GM21390 (cell line): Measurements from ENCODE around the gene QARS1.

Experiments
- ATAC-seq: cut with Tn5 transposase; IDR thresholded peaks from one replicate; pipeline ENCODE4 v1.9.1; 2021; ENCODE audit not compliant: unreplicated experiment

QARS1 gene

DNA sequence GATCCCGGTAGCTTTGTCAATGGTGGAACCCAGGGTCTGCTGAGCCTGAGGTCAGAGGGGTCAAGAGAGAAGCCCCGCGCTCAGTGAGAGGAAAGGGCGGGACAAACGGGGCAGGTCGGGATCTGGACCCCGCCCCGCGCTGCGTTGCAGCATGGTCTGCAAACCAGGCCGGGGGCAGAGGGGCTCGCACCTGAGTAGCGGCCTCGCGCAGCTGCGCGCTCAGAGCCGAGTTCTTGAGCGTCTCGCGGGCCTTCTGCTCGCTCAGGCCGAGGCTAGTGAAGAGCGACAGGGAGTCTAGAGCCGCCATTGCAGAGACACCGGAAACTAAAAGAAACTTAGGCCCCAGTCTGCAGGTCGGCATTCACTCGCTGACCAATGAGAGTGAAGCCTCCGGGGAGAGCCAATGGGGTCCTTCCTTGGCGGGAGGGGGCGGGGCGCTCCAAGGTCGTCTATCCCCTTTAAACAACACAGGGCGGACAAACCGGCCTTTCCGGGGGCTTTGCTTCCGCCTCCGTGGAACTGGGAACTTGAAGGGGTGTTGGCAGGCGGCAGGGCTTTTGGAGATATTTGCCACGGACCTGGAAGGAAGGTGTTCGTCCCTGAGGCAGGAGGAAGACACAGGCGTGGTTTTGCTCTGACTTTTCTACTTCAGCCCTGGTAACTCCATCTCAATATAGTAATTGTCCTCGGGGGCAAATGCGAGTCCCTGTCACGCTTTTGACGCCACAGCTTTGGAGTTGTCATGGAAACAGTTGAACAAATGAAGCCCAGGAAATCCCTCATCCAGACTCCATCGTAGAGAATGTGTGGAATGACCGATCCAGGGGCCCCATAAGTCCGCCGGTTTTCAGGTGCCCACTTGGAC, at the start of gene QARS1:
Gene QARS1 (minus strand): TSS at position 331 of the 865 bp plus-strand sequence. CDS start 24 bp downstream, at position 307.
- ATAC-seq: peak; percentile 94

DNA sequence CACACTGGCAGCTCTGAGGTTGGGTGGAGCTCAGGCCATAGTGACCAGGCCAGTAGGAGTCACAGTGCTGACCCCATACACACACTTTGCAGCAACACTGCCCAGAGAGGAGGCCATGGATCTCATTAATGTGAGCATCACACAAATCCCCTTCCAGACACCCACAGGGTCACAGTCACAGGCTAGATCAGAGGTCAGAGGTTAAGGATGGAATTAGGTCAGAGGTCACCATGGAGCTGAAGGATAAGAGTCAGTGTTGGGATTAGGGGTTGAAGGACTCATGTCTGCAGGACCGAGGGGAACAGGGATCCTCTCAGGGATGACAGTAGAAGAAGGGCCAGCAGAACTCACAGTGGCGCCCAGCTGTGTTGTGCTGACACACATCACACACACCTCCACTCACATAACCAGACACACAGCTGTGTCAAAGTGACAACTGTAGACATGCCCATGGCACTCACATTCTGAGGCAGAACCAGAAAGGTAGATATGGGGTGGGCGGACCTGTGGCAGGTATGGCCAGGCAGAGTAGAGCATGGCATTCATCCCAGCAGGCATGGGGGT, 48.9 kb upstream of the QARS1 start:
- ATAC-seq: no peak

DNA sequence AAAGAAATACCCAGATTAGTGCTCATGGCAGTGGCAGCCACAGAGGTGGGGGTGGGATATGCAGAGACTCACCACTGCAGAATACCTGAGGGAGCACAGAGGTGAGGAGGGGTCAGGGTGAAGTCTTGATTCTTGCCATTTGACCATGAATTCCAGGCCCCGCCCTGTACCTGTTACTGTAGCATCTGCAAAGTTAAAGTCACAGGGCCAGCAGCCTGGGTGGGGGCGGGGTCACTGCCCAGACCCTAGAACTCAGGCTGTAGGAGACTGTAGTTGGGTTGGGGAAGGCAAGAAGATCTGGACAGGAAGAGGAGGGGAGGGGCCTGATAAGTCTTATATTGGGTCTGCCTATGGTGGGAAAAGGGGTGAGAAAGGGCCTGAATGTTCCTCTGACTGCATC, 47.1 kb upstream of the QARS1 start:
- no peak for ATAC-seq

DNA sequence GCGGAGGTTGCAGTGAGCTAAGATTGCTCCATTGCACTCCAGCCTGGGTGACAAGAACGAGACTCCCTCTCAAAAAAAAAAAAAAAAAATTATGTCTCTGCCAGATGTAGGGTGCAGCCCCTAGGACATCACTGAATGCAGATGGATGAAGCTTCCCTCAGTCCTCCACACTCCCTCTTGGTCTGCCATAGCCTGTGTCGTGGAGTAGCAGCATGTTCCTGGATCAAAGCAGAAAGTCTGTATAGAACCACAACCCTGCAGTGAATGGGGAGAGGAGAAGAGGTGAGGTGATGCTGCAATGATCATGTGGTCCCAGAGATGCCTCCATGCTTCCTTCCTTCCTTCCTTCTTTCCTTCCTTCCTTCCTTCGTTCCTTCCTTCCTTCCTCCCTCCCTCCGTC, 43.6 kb upstream of the QARS1 start:
- ATAC-seq: no peak

DNA sequence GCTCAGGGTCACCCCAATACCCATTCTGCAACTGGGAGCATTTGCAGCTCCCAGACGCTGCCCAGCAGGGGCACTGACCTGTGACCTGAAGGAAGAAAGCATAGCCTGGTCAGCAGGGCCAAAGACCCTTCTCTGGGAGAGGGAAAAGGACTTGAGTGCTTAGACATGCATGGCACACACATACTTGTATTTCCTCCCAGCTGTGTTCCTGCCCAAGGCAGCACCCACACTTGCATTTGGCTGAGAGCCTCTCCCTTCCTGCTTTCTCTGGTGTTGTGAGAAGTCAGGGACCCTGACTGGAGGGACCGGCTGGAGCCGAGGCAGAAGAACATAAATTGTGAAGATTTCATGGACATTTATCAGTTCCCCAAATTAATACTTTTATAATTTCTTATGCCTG, 35.5 kb upstream of the QARS1 start:
- no peak for ATAC-seq

DNA sequence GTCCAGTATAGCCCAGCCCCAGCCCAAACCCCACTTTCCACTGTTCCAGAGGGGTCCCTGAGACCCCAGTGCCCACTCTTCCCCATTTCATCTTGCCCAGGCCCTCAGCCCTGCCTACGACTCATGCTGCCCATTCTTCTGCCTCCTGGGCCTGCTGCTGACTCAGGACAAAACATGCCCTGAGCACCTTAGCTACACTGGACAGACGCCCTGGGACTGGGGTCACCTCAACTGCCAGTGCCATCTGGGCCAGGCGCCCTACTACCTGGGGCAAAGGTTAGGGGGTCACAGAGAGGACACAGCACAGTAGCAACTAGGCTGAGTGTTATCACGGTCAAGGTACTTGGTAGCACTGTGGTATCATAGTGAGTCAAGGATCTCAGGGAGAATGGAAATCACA, 30.9 kb upstream of the QARS1 start:
- no peak for ATAC-seq

DNA sequence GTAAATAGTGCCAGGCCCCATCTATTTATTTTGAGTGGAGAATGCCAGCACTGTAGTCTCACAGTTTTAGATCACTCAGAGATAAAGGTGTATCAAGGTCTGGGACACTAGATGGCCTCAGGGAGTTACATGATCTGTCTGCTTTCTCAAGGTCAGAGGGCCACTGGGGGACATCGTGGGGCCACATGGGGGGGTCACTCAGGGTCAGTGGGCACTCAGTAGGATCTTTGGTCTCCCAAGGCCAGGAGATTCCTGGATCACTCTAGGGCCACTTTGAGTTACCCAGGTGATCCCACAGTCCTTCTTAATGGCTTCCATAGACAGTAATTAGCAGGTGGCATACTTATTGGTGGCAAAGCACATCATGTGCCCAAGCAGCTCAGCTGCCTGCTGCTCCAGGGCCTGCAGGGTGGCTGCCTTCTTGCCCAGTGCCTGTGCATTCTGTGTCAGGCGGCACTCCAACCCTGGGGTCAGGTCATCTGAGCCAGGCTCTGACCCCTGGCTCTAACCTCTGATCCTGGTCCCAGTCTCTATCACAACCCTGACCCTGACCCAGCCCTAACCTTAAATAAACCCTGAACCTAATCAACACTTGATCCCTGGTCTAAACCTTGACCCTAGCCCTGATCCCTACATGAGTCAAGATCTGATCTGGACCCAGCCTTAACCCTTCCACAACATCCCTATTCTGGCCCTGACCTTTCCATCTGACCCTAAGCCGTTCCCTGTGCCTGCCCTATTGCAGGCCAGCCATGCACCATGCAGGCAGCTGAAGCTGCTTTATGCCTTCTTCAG, 30.1 kb upstream of the QARS1 start:
- no peak for ATAC-seq

DNA sequence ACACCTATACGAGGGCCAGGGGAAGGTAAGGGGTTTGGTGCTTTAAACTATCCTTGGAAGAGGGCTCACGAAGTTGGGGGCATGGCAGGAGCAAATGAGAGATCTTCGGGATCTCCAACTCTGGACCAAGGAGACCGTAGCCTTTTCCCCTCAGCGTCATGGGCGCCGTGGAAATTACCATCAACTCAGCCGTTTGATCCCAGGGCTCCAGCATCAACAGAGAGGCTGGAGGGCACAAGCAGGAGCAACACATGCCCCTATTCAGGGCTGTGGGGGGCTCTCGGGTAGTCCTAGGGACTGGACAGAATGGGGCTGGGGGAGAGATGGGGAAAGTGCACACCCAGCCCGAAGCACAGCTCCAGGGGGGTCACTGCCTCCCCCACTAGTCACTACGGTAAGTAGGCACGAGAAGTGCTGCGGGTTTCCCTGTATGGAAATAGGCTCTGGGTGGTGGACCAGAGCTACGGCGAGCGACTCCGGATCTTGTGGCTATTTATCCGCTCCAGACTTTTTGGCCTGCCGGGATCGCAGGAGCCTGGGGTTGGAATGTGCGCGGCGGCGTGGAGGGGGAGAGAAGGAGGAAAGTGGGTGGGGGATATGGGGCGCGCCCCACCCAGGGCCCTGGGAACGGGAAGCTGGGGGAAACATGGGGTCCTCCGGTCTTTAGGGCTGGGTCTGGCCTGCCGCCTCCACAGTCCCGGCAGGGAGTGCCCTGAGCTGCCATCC, 28.8 kb upstream of the QARS1 start:
- ATAC-seq: no peak

DNA sequence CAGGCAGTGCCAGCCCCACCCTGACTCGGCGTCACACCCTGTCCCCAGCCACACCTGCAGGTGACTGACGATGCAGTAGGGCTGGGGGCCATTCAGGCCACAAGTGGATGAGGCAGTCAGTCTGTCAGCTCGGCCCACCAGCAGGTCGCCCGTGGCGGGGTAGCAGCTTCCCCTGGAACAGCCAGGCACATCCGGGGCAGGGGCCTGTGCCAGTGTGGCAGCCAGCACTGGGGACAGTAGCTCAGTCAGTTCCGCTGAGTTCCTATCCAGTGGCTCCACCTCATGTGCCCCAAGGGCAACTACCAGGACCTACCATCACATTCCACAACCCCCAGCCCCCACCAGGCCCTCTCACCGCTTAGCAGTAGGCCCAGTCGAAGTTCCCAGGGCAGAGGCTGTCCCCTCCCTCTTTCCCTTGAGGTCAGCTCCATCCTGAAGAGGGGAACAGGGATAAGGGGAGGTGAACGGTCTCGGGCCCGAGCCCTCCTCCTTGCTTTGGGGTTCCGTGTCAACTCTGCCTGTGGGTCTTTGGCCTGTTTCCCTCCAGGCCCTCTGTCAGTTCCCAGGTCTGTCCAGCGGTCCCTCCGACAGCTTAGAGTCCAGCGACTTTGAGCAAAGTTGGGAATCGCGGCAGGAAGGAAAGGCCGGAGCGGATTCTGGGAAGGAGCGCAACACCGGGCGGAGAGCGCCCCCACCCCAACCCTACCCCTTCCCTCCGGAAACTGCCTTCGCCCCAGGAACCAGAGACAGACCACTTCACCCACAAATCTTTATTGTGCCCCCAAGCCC, 28.1 kb upstream of the QARS1 start, which contains the start of gene LAMB2:
Gene LAMB2 (minus strand): TSS at position 614 of the 789 bp plus-strand sequence. CDS start 183 bp downstream, at position 431.
- no peak for ATAC-seq

DNA sequence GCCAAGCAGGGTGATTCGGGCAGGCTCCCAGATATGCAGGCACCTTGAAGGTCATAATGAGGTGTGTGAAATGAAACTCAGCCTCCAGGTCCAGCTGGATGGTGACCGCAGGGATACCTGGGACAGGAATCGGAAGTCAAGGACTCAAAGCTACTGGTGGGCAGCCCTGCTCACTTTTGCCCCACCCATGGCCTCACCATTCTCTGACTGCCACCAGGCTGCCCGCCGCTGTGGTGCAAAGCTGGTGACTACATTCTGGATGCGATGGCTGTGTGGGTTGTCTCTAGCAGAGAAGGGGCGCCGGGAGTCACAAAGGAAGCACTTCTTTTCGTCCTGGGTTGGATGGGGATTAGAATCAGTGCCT, 27.5 kb upstream of the QARS1 start:
- ATAC-seq: no peak

DNA sequence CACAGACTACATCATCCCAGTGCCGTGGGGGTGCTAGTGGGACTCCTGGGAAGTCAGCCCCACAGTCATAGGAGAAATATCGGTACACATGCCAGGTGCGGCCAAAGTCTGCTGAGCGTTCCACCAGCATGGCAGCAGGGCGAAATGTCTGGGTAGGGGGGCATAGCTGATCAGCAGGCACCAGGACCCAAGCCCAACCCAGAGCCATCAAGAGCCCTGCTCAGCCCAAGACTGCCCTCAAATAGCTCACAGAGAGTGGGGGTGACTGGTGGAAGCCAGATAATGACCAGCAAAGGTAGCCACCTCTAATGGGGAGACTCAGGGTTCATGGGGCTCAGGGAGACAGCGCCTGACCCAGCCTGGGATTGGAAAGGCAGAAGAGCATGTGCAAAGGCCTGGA, 27.0 kb upstream of the QARS1 start:
- no peak for ATAC-seq

DNA sequence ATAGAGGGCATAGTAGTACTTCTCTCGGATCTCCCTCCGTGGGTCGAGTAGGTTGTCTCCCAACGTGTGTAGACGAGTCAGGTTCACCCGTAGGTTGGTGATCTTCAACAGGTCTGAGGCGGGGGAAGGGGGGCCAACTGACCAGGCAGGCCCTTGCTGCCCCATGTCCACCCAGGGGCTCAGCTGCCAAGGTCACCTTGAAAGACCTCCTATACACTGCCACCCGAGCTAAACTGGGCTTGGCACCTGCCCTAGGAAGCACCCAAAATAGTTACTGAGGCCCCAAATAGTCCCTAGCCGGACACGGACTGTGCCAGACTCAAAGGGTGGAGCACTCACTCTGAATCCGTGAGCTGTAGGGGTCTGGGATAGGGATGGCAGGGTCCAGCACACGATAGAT, 26.5 kb upstream of the QARS1 start:
- ATAC-seq: no peak

DNA sequence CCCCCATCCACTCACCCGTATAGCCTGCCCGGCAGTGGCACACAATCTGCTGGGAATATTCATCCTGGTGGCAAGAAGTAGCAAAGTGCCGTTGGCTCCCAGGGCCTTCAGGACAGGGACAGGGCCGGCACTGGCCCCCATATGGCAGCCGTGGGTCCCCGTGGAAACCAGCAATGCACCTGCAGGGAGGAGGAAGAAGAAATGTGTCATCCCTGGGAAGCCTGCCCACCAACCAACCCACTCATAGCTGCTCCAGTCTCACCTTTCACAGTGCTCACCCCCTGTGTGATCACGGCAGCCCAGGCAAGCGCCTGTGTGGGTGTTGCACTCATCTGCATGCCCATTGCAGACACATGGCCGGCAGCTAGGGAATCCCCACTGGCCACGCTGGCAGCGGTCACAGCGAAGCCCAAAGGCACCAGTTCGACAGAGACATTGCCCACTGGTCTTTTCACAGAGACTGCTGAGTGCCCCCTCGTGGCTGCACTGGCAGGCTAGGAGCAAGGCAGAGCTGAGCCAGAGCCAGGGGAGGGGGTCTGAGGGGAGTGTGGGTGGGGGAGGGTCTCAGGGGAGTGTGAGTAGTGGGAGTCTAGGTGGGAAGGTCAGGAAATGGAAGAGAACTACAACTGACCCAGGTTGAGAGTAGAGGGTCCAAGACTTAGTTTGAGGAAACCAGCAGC, 20.6 kb upstream of the QARS1 start:
- no peak for ATAC-seq

DNA sequence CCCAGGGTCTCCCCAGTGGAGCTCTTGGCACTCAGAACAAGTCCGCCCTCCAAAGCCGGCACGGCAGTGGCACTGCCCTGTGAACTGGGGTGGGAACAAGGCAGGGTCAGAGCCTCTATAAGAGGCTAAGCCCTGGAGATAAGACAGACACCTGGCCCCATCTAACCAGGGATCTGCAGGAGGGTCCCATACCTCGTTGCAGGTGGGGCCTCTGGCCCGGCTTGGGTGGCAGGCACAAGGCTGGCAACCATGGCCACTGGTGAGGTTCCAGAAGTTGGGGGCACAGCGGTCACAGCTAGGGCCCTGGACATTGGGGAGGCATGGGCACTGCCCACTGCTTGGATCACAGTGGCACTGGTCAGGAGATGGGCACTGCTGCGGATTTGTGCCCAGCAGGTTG, 19.6 kb upstream of the QARS1 start:
- no peak for ATAC-seq

DNA sequence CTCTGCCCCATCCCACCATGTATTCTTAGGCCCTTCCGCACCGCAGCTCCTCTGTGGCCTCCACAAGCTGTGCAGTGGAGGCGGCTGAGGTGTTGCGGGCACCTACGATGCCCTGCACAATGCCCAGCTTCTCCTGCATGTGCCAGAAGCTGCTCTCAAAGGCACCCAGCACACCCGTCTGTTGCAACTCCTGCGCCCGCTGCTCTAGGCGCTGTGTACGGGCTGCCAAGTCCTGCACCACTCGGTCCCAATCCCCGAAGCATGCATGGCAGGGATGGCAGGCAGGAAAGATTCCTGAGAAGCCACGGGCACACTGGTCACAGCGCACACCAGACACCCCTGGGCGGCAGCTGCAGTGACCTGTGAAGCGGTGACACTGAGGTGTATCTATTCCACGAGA, 19.1 kb upstream of the QARS1 start:
- ATAC-seq: no peak

DNA sequence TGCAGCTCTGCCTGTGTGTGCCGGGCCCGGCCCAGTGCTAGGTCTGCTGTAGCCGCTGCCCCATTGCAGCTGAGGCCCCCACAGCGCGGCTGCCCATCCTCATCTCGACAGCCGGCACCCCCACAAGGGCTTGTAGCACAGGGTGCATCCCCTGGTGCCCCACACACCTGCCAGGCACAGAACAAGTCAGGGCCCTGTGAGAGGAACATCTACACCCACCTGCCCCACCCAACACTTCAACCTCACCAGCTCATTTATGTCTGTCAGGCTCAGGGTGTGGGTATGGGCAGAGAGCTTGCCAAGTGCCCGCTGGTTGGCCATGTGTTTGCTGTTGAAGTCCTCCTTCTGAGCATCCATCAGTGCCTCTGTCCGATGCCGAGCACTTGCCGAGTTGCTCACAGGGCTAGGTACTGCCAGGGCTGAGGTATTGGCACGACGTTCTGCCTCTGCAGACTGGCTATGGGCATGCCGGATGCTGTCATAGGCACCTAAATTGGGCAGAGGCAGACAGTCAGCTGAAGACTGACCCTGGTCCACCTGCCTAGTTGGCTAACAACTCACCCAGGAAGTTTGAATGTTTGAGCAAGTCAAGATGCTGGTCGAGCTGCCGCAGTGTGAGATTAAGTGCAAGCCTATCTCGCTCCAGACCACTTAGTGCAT, 18.5 kb upstream of the QARS1 start:
- ATAC-seq: no peak

DNA sequence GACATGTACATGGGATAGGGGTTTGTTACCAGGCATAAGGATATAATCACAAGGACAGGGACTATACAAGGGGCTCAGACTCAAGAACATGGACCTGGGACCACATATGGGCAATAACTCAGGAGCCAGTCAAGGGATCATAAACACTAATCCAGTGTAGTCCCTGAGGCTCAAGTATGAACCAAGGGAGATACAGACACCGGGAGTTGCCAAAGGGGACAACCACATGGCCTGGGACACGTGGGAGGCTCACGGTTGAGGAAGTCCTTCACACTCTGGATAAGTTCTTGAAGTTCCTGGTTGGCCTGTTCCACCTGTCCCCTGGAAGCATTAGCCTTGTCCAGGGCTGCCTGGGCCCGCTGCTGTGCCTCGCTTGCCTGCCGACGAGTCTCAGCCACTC, 17.9 kb upstream of the QARS1 start:
- no peak for ATAC-seq

DNA sequence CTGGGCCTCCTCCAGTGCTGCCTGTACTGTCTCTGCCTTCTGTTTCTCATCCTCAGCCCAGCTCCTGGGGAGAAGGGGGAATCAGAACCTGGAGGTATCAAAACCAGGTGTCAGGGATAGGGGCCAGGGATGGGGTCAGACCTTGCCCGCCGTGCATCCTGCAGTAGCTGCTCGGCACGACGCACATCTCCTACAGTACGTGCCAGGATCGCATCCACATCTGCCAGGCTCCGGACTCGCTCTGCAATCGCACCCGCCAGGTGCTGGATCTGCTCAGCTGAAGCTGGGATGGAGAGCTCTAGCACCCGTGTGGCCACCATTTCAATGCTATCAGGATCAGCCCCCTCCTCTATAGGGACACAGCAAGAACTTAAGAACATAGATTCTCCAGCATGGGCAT, 17.5 kb upstream of the QARS1 start:
- ATAC-seq: no peak

DNA sequence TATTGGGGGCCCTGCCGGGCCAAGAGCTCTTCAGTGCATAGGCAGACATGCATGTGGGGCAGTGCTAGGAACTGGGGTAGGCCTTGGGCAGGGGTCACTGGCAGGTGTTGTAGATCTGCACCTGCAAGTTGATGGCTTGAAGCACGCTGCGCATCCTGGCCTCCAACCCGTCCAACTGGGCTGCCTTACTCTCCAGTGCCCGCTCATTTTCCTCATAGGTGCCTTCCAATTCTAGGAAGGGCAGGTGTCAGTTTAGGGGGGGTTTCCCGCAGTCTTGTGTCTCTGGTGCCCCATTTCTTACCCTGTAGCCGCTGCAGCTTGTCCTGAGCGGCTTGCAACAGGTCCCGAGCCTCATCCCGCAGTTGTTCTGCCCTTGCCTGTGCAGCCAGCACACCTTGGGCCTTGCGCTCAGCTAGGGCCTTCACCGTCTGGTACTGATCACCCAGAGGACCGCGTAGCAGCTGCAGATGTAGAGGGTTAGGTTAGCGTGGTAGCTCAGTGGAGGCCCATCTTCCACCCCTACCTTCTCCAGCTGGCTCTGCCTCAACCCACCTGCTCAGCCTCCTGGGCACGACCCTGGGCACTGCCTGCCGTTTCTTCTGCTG, 16.7 kb upstream of the QARS1 start:
- ATAC-seq: no peak
